Body of pancreas (tissue), 4 donors: ENCODE data around the gene FKBP2. TPM values are rescaled to one million over a fixed set of nuclear protein-coding genes. Genes with fewer than 3 reads are reported as not detected.
A peak's percentile ranks its signal among the peaks of the same experiment; 100 is the strongest.

Experiments used
- ATAC-seq: fragments of 150-250 bp; one replicate; pipeline ENCODE4 v1.9.1; 2016
- DNase-seq, 4 donors: peaks; one replicate each; pipeline ENCODE4 v3.0.0-alpha.2; 2019
- H3K27ac ChIP-seq, 4 donors: fragments of 200-600 bp; sonication (generic); 1 replicate in 3 of 4; 2 replicates in 1 of 4; pipeline versions ENCODE4 v1.5.1 to v1.6.1; 2016 to 2019; ENCODE audit warnings: mild to moderate bottlenecking in 1 of 4, mixed read lengths in 1 of 4, moderate library complexity in 1 of 4
- H3K27me3 ChIP-seq, 2 donors: fragments of 200-600 bp; sonication (generic); one replicate each; pipeline ENCODE4 v1.6.0; 2016; ENCODE audit warnings: mild to moderate bottlenecking in 1 of 2
- H3K36me3 ChIP-seq, 2 donors: fragments of 200-600 bp; sonication (generic); replicated peaks in 1 of 2; 2 replicates each; pipeline ENCODE4 v1.5.1; 2016; ENCODE audit warnings: low read depth in 2 of 2; ENCODE audit not compliant: insufficient read depth in 1 of 2
- H3K4me1 ChIP-seq: fragments of 200-600 bp; sonication (generic); one replicate; pipeline ENCODE4 v1.6.0; 2016
- H3K4me3 ChIP-seq, 2 donors: fragments of 200-600 bp; sonication (generic); 1 replicate in 1 of 2; 2 replicates in 1 of 2; pipeline ENCODE4 v1.5.1; 2016 to 2019
- H3K9me3 ChIP-seq, 3 donors: fragments of 200-600 bp; sonication (generic); 1 replicate in 2 of 3; 2 replicates in 1 of 3; pipeline ENCODE4 v1.5.1; 2016
- CTCF ChIP-seq, 7 experiments: fragments of 450-650 bp in 4 of 7; fragments of 200-600 bp in 3 of 7; sonication (generic) in 3 of 7; IDR thresholded peaks; one replicate each; pipeline ENCODE4 v1.5.1; 2016 to 2019; ENCODE audit warnings: antibody characterized with exemption in 7 of 7
- POLR2A ChIP-seq, 3 donors: fragments of 450-650 bp; IDR thresholded peaks; one replicate each; pipeline ENCODE4 v1.6.1; 2016; ENCODE audit warnings: antibody characterized with exemption in 3 of 3, mild to moderate bottlenecking in 2 of 3
- WGBS, 2 donors: methylation state at CpG; one replicate each; pipeline ENCODE4 v1.1.5; 2017; 5-methylcytosine and 5-hydroxymethylcytosine counted together
- intact Hi-C: fragments of 100-400 bp; cut with DNase I; formaldehyde crosslinking; loops from one replicate; pipeline ENCODE4 v1.15.1; 2023
- total RNA-seq, 2 donors: library from RNA; depleted of rRNA; stranded (reverse); fragments of >200 nt; gene quantifications; one replicate each; pipeline ENCODE4 v1.1.0, GENCODE V29; 2016

Gene FKBP2
- total RNA-seq, 2 donors from 2014 or later = 42.0 to 92.6 TPM

- intact Hi-C loops = no loop called here
- ATAC-seq (no peak), DNase-seq (no peak)
- Histone ChIP-seq H3K27me3 (no peaks in the 10 kb centered on the region), H3K27ac (no peak overlapping the region), H3K4me1 (peaks cover 12% of the 10 kb centered on the region), H3K4me3 (no peak overlapping the region), H3K9me3 (no peaks in the 10 kb centered on the region), H3K36me3 (peaks cover 0 to 3% of the 10 kb centered on the region in 2 donors)
- no peak for TF ChIP-seq CTCF (IDR thresholded peaks at IDR 0.05)
- no peak for TF ChIP-seq POLR2A (IDR thresholded peaks at IDR 0.05)
- 74 to 80% methylated on average over 6 to 8 of the region's 8 CpGs for WGBS, 2 donors
These were observed 37.8 kb downstream of the FKBP2 start for GRCh38 chr11:64278576-64279190.

- WGBS, 2 donors = 92 to 94% methylated on average over 22 of the region's 22 CpGs
These were observed 41.3 kb downstream of the FKBP2 start for GRCh38 chr11:64281957-64282770.

GRCh38 chr11:64283092-64283491 lies 42.2 kb downstream of the FKBP2 start:
- no peak for ATAC-seq
- no peak for DNase-seq
- Histone ChIP-seq H3K27ac (no peak overlapping the region), H3K27me3 (no peaks in the 10 kb centered on the region), H3K36me3 (peaks cover 0 to 3% of the 10 kb centered on the region in 2 donors), H3K9me3 (no peaks in the 10 kb centered on the region), H3K4me1 (peaks cover 24% of the 10 kb centered on the region), H3K4me3 (no peak overlapping the region)
- 93 to 97% methylated on average over 3 of the region's 3 CpGs for WGBS, 2 donors
- intact Hi-C loops = no loop called here
- TF ChIP-seq POLR2A (IDR thresholded peaks at IDR 0.05) (no peak), CTCF (IDR thresholded peaks at IDR 0.05) (no peak)

More at GRCh38 chr11:64281957-64282770, 41.3 kb downstream of the FKBP2 start:
- no peak overlapping the region for H3K27ac ChIP-seq
- H3K36me3 ChIP-seq = peaks cover 0 to 3% of the 10 kb centered on the region in 2 donors
- no peaks in the 10 kb centered on the region for H3K27me3 ChIP-seq
- DNase-seq = no peak
- TF ChIP-seq POLR2A (IDR thresholded peaks at IDR 0.05) = no peak
- no peak for TF ChIP-seq CTCF (IDR thresholded peaks at IDR 0.05)
- no peak for ATAC-seq
- no peak overlapping the region for H3K4me3 ChIP-seq
- intact Hi-C loops = no loop called here
- H3K9me3 ChIP-seq = no peaks in the 10 kb centered on the region
- H3K4me1 ChIP-seq = peaks cover 24% of the 10 kb centered on the region

GRCh38 chr11:64284048-64284961 lies 43.4 kb downstream of the FKBP2 start, which contains the start of gene BAD:
Gene BAD (minus strand): TSS chr11:64284665. CDS start chr11:64284368, 297 bp downstream.
- peak; percentile 96 to 98 (median 96) for DNase-seq
- Histone ChIP-seq H3K9me3 (no peaks in the 10 kb centered on the region), H3K4me1 (peaks cover 24% of the 10 kb centered on the region), H3K4me3 (peak within 1 kb of the TSS; percentile 49 to 55), H3K27me3 (no peaks in the 10 kb centered on the region), H3K36me3 (no peaks in the 10 kb centered on the region), H3K27ac (peak within 1 kb of the TSS; percentile 70 to 91 (median 88))
- intact Hi-C loops = no loop called here
- 0 to 3% methylated on average over 7 to 44 of the region's 44 CpGs for WGBS, 2 donors
- ATAC-seq = peak; percentile 89
- TF ChIP-seq POLR2A (IDR thresholded peaks at IDR 0.05) = peak; percentile 28 to 70 (median 60)
- no peak for TF ChIP-seq CTCF (IDR thresholded peaks at IDR 0.05)
